K562 (cell line): ENCODE data around the gene PBX2. TPM values are rescaled to one million over a fixed set of nuclear protein-coding genes. Genes with fewer than 3 reads are reported as not detected.

Source experiments
- ATAC-seq: fragments of 200-7000 bp; cut with Tn5 transposase; 3 replicates; pipeline ENCODE4 v1.9.1; 2020; ENCODE audit warnings: moderate library complexity
- BruUV-seq: library from RNA; stranded (reverse); fragments of 400-500 nt; replicated peaks from 2 replicates; lab custom pipeline; 2021; lab: Mats Ljungman, UMichigan
- CTCF ChIA-PET: fragments of 300-600 bp; formaldehyde crosslinking; extraction: SDS; loops from one replicate; lab custom pipeline; 2021; ENCODE audit warnings: low intra/inter-chr PET ratio; lab: Yijun Ruan, JAX
- POLR2A ChIA-PET: fragments of 300-600, 350-650 bp; sonication (Branson Sonifier 250); formaldehyde crosslinking; extraction: SDS; loops from one replicate; lab custom pipeline; 2021; ENCODE audit warnings: antibody characterized with exemption, inconsistent platforms; lab: Yijun Ruan, JAX
- DNase-seq, 4 experiments: peaks; one replicate each; pipeline versions ENCODE4 v3.0.0 to v3.0.0-alpha.2; 2011 to 2018; ENCODE audit warnings: low spot score in 3 of 4, mixed read lengths in 3 of 4; ENCODE audit errors: extremely low read depth in 1 of 4
- FAIRE-seq: peaks from 2 replicates; lab custom pipeline; 2011; peaks lifted over from hg19 to GRCh38; lab: Jason Lieb, UNC
- H2AFZ ChIP-seq: 2 replicates; pipeline ENCODE4 v1.6.0; 2011; ENCODE audit warnings: low read depth, low read length, control low read depth, inconsistent platforms
- H3K27ac ChIP-seq: fragments of 200-600 bp; 3 replicates; pipeline ENCODE4 v1.8.0; 2011; ENCODE audit warnings: low read depth, mild to moderate bottlenecking, control low read depth, inconsistent platforms, low read length, moderate library complexity, mixed read lengths; ENCODE audit errors: extremely low read depth
- H3K27me3 ChIP-seq, 2 experiments: fragments of 300-600 bp in 1 of 2; 2 replicates in 1 of 2; 3 replicates in 1 of 2; pipeline versions ENCODE4 v1.6.0 to v1.8.0; 2011; ENCODE audit warnings: inconsistent platforms in 2 of 2, low read length in 2 of 2, mild to moderate bottlenecking in 1 of 2, mixed read lengths in 1 of 2, moderate library complexity in 1 of 2; ENCODE audit not compliant: control insufficient read depth in 2 of 2, insufficient read depth in 2 of 2
- H3K36me3 ChIP-seq: fragments of 300-600 bp; 3 replicates; pipeline ENCODE4 v1.8.0; 2011; ENCODE audit warnings: mild to moderate bottlenecking, low read length, inconsistent platforms; ENCODE audit not compliant: control insufficient read depth, insufficient read depth
- H3K4me1 ChIP-seq, 2 experiments: fragments of 200-600 bp in 1 of 2; replicated peaks in 1 of 2; 2 replicates in 1 of 2; 3 replicates in 1 of 2; pipeline versions ENCODE4 v1.5.1 to v1.8.0; 2011; ENCODE audit warnings: inconsistent platforms in 2 of 2, low read length in 2 of 2, mild to moderate bottlenecking in 1 of 2, mixed read lengths in 1 of 2, moderate library complexity in 1 of 2; ENCODE audit not compliant: control insufficient read depth in 2 of 2, insufficient read depth in 2 of 2
- H3K4me2 ChIP-seq: 2 replicates; pipeline ENCODE4 v1.6.1; 2011; ENCODE audit warnings: low read length, control low read depth, inconsistent platforms, mixed read lengths; ENCODE audit not compliant: insufficient read depth
- H3K4me3 ChIP-seq: fragments of 200-600 bp; sonication (generic), shearing (Covaris generic); 2 replicates; pipeline ENCODE4 v1.5.1; 2016; ENCODE audit warnings: control low read depth, inconsistent platforms
- H3K79me2 ChIP-seq: fragments of 200-600 bp; 3 replicates; pipeline ENCODE4 v1.8.0; 2011; ENCODE audit warnings: low read length, inconsistent platforms; ENCODE audit not compliant: control insufficient read depth, insufficient read depth
- H3K9ac ChIP-seq, 2 experiments: 2 replicates each; pipeline versions ENCODE4 v1.6.0 to v1.6.1; 2011; ENCODE audit warnings: low read depth in 2 of 2, low read length in 2 of 2, control low read depth in 1 of 2, inconsistent platforms in 1 of 2, mild to moderate bottlenecking in 1 of 2, mixed read lengths in 1 of 2; ENCODE audit not compliant: insufficient read depth in 1 of 2
- H3K9me1 ChIP-seq: one replicate; pipeline ENCODE4 v1.6.0; 2011; ENCODE audit warnings: inconsistent platforms, mild to moderate bottlenecking, low read length, moderate library complexity; ENCODE audit not compliant: control insufficient read depth, insufficient read depth
- H3K9me3 ChIP-seq: replicated peaks from 2 replicates; pipeline ENCODE4 v1.5.1; 2011; ENCODE audit warnings: low read depth, low read length, inconsistent platforms; ENCODE audit not compliant: control insufficient read depth, insufficient read depth
- H4K20me1 ChIP-seq: replicated peaks from 2 replicates; pipeline ENCODE4 v1.6.1; 2011; ENCODE audit warnings: low read length, inconsistent platforms, mixed read lengths; ENCODE audit not compliant: control insufficient read depth, insufficient read depth
- CTBP1 ChIP-seq: fragments of 450-650 bp; IDR thresholded peaks from 2 replicates; pipeline ENCODE4 v1.6.1; 2016; ENCODE audit warnings: borderline replicate concordance
- FOS ChIP-seq: IDR thresholded peaks from 3 replicates; pipeline ENCODE4 v1.6.1; 2011; ENCODE audit not compliant: insufficient read length; ENCODE audit errors: extremely low read depth
- KDM5B ChIP-seq: fragments of 200-600 bp; sonication (generic); IDR thresholded peaks from 2 replicates; pipeline ENCODE4 v1.6.1; 2012; ENCODE audit warnings: low read depth, mild to moderate bottlenecking, moderate library complexity, low read length, control low read depth, inconsistent platforms; ENCODE audit not compliant: insufficient replicate concordance
- NFYB ChIP-seq: IDR thresholded peaks from 2 replicates; pipeline ENCODE4 v1.6.1; 2011; ENCODE audit warnings: mild to moderate bottlenecking, moderate library complexity; ENCODE audit not compliant: insufficient read length; ENCODE audit errors: extremely low read depth
- SMC3 ChIP-seq: conservative IDR thresholded peaks from 2 replicates; pipeline ENCODE4 v1.6.1; 2011; ENCODE audit warnings: low read depth, low read length, improper control_type of control experiment; ENCODE audit not compliant: insufficient read depth
- ZBTB33 ChIP-seq: sonication (generic); formaldehyde crosslinking; IDR thresholded peaks from 2 replicates; pipeline ENCODE4 v1.8.1; 2023; ENCODE audit warnings: mild to moderate bottlenecking, missing genetic modification reagents
- ZNF174 ChIP-seq: fragments of 250-450 bp; sonication (Bioruptor Pico); IDR thresholded peaks from 2 replicates; pipeline ENCODE4 v1.4.0; 2020; ENCODE audit warnings: mild to moderate bottlenecking
- ZNF253 ChIP-seq: fragments of 250-450 bp; sonication (Bioruptor Pico); conservative IDR thresholded peaks from 2 replicates; pipeline ENCODE4 v1.6.1; 2021; ENCODE audit warnings: mild to moderate bottlenecking
- in situ Hi-C: fragments of 300-500 bp; cut with MboI; formaldehyde crosslinking; loops from 4 replicates; pipeline ENCODE4 v1.15.0; 2018; ENCODE audit warnings: inconsistent platforms, mixed read lengths
- intact Hi-C: fragments of 100-400 bp; cut with micrococcal nuclease; formaldehyde crosslinking; loops from 2 replicates; pipeline ENCODE4 v1.14.2; 2022
- polyA plus RNA-seq, 8 experiments: library from polyadenylated mRNA; depleted of rRNA in 4 of 8; stranded (reverse) in 5 of 8; unstranded in 3 of 8; fragments of >200 nt; fragmentation: Nextera tagmentation in 2 of 8; fragmentation: Illumina TruSeq in 1 of 8; extraction: Ambion mirVana in 2 of 8; extraction: Trizol in 1 of 8; gene quantifications; 2 replicates each; pipeline versions ENCODE4 v1.2.1 to v1.2.3, GENCODE V29; 2011 to 2014; ENCODE audit warnings: inconsistent platforms in 1 of 8, missing spikeins in 1 of 8
- total RNA-seq, 7 experiments: library from RNA; depleted of rRNA in 6 of 7; stranded (reverse); fragments of >200 nt in 6 of 7; fragmentation: Illumina TruSeq in 2 of 7; extraction: Trizol in 2 of 7; gene quantifications; 2 replicates each; pipeline versions ENCODE4 v1.2.1 to v1.2.3, GENCODE V29; 2011 to 2021; ENCODE audit warnings: low replicate concordance in 1 of 7

Gene PBX2
- total and polyA plus RNA-seq, 9 of the 15 experiments (the other 6 are each of a cell fraction or from before 2014, with no cell fraction given), result 1.9 to 134 (median 62.5) TPM

DNA sequence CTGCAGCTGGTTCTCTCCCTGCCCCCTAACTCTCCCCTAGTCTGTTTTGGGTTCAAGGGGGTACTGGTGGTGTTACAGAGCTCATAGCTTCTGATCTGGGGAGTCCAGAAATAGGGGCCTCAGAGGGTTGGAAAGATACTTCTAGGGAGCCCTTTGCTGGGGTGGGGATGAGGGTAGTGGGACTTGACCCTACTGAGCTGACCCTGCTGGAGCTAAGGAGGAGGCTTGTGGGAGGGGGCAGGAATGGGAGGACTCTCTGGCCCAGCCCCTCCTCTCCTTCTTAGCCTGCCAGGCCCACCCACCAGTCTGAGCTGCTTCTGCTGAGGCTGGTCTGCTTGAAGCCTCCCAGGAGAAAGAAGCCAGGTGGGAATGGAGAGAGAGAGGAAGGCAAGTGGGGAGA lies 25.7 kb downstream of the PBX2 start, which contains the start of gene EGFL8:
TSS of gene EGFL8 (plus strand) at position 301 of the 400 bp plus-strand sequence. CDS start 1,571 bp downstream, outside the sequence.
- BruUV-seq, result no TSS peak
- Histone ChIP-seq H3K9me3 (no peaks in the 10 kb centered on the region), H3K9ac (peak within 1 kb of the TSS in 1 of 2 experiments; percentile 50; a peak in 1 of 4 replicates), H3K36me3 (peaks cover 66% of the 10 kb centered on the region), H3K4me1 (peaks cover 35 to 39% of the 10 kb centered on the region in 2 experiments), H4K20me1 (no peaks in the 10 kb centered on the region), H3K27ac (no peak within 1 kb of the TSS; the same call in 2 of the 3 replicates), H2AFZ (no peak within 1 kb of the TSS), H3K4me3 (no peak within 1 kb of the TSS), H3K79me2 (peaks cover 3% of the 10 kb centered on the region; the same call in 1 of the 3 replicates), H3K4me2 (no peak within 1 kb of the TSS), H3K27me3 (no peaks in the 10 kb centered on the region), H3K9me1 (no peaks in the 10 kb centered on the region)
- ATAC-seq (no peak), DNase-seq (no peak), FAIRE-seq (no peak)
- no peak for TF ChIP-seq CTBP1
- no peak for TF ChIP-seq ZNF174 (CRISPR knock-in tag)
- TF ChIP-seq FOS, result no peak
- TF ChIP-seq NFYB, result no peak
- no peak for TF ChIP-seq ZBTB33 (CRISPR knock-in tag)
- TF ChIP-seq KDM5B, result no peak
- TF ChIP-seq SMC3, result no peak
- TF ChIP-seq ZNF253 (CRISPR knock-in tag), result no peak
- in situ Hi-C loops (no loop called here), intact Hi-C loops (no loop called here)
- POLR2A ChIA-PET, result interaction anchor here (0.8 to 4.6 kb wide), 7 partner anchors 8 to 35 kb away, joined by 3 to 30 read pairs (median 5); partner anchors contain the start of genes AGPAT1, FKBPL, PRRT1 and RNF5
- CTCF ChIA-PET, result no interaction called here
